HepG2 (cell line): Measurements from ENCODE around the gene PPP4R2. TPM values are rescaled to one million over a fixed set of nuclear protein-coding genes. Genes with fewer than 3 reads are reported as not detected.
A peak's percentile ranks its signal among the peaks of the same experiment; 100 is the strongest.

Source experiments
- ATAC-seq: fragments of 200-7000 bp; cut with Tn5 transposase; 3 replicates; pipeline ENCODE4 v1.9.1; 2020; ENCODE audit warnings: mild to moderate bottlenecking, moderate library complexity
- BruUV-seq: library from RNA; stranded (reverse); fragments of 400-500 nt; replicated peaks from 2 replicates; lab custom pipeline; 2021; lab: Mats Ljungman, UMichigan
- CTCF ChIA-PET: fragments of 300-600 bp; formaldehyde crosslinking; extraction: SDS; loops from one replicate; lab custom pipeline; 2021; ENCODE audit warnings: low total read pairs, inconsistent platforms, low intra/inter-chr PET ratio; lab: Yijun Ruan, JAX
- POLR2A ChIA-PET: fragments of 350-600 bp; sonication (Branson Sonifier 250); formaldehyde crosslinking; loops from one replicate; lab custom pipeline; 2020; ENCODE audit warnings: antibody characterized with exemption, inconsistent platforms; lab: Yijun Ruan, JAX
- DNase-seq: peaks from one replicate; pipeline ENCODE4 v3.0.0-alpha.2; 2015; ENCODE audit warnings: low spot score
- FAIRE-seq: peaks from 3 replicates; lab custom pipeline; 2011; peaks lifted over from hg19 to GRCh38; lab: Jason Lieb, UNC
- H2AFZ ChIP-seq: one replicate; pipeline ENCODE4 v1.6.1; 2011; ENCODE audit warnings: low read length, inconsistent platforms
- H3K27ac ChIP-seq: fragments of 300-600 bp; 3 replicates; pipeline ENCODE4 v1.8.0; 2011; ENCODE audit warnings: mixed run types, mild to moderate bottlenecking, mixed read lengths, low read length, inconsistent platforms; ENCODE audit not compliant: insufficient read depth; ENCODE audit errors: extremely low read length
- H3K27me3 ChIP-seq, 2 experiments: fragments of 200-600 bp in 1 of 2; 2 replicates in 1 of 2; 3 replicates in 1 of 2; pipeline versions ENCODE4 v1.6.0 to v1.8.0; 2011; ENCODE audit warnings: low read length in 2 of 2, mild to moderate bottlenecking in 2 of 2, moderate library complexity in 2 of 2, inconsistent platforms in 1 of 2; ENCODE audit not compliant: insufficient read depth in 2 of 2, control insufficient read depth in 1 of 2
- H3K36me3 ChIP-seq, 2 experiments: fragments of 200-600 bp in 1 of 2; replicated peaks in 1 of 2; 2 replicates in 1 of 2; 3 replicates in 1 of 2; pipeline versions ENCODE4 v1.5.1 to v1.8.0; 2011; ENCODE audit warnings: low read length in 2 of 2, inconsistent platforms in 1 of 2; ENCODE audit not compliant: insufficient read depth in 2 of 2, control insufficient read depth in 1 of 2
- H3K4me1 ChIP-seq: 2 replicates; pipeline ENCODE4 v1.5.1; 2012; ENCODE audit warnings: low read length, inconsistent platforms; ENCODE audit not compliant: insufficient read depth
- H3K4me2 ChIP-seq: 2 replicates; pipeline ENCODE4 v1.6.0; 2011; ENCODE audit warnings: low read depth, low read length, inconsistent platforms
- H3K4me3 ChIP-seq, 3 experiments: fragments of 200-600 bp in 1 of 3; sonication (generic), shearing (Covaris generic) in 1 of 3; replicated peaks in 1 of 3; 2 replicates each; pipeline ENCODE4 v1.5.1; 2011 to 2016; ENCODE audit warnings: low read length in 3 of 3, inconsistent platforms in 2 of 3, low read depth in 2 of 3, mild to moderate bottlenecking in 2 of 3, control low read depth in 1 of 3, mixed read lengths in 1 of 3; ENCODE audit not compliant: insufficient read depth in 1 of 3
- H3K79me2 ChIP-seq: one replicate; pipeline ENCODE4 v1.6.1; 2011; ENCODE audit warnings: low read length, inconsistent platforms; ENCODE audit not compliant: insufficient read depth
- H3K9ac ChIP-seq: 2 replicates; pipeline ENCODE4 v1.6.0; 2011; ENCODE audit warnings: mild to moderate bottlenecking, low read depth, low read length, inconsistent platforms; ENCODE audit not compliant: insufficient read depth
- H3K9me3 ChIP-seq: 2 replicates; pipeline ENCODE4 v1.5.1; 2012; ENCODE audit warnings: mild to moderate bottlenecking, low read length
- H4K20me1 ChIP-seq: 2 replicates; pipeline ENCODE4 v1.6.0; 2011; ENCODE audit warnings: inconsistent platforms, mild to moderate bottlenecking, low read length, moderate library complexity; ENCODE audit not compliant: insufficient read depth
- CBX2 ChIP-seq, 2 experiments: fragments of 200-600 bp in 1 of 2; sonication (generic); formaldehyde crosslinking in 1 of 2; IDR thresholded peaks; 2 replicates each; pipeline versions ENCODE4 v1.7.0 to v1.8.1; 2018 to 2022; ENCODE audit warnings: low read depth in 2 of 2, low read length in 1 of 2, mild to moderate bottlenecking in 1 of 2, missing genetic modification reagents in 1 of 2
- CEBPG ChIP-seq: IDR thresholded peaks from 2 replicates; pipeline ENCODE4 v1.6.1; 2016
- HNF4A ChIP-seq: sonication (generic); formaldehyde crosslinking; IDR thresholded peaks from 2 replicates; pipeline ENCODE4 v1.4.0; 2020; ENCODE audit warnings: missing genetic modification reagents
- HOXA9 ChIP-seq: sonication (generic); formaldehyde crosslinking; IDR thresholded peaks from 2 replicates; pipeline ENCODE4 v1.8.1; 2022; ENCODE audit warnings: missing genetic modification reagents, mild to moderate bottlenecking, moderate library complexity, borderline replicate concordance
- MED13 ChIP-seq: sonication (generic); formaldehyde crosslinking; IDR thresholded peaks from 2 replicates; pipeline ENCODE4 v1.5.0; 2020; ENCODE audit warnings: missing genetic modification reagents
- NR2C2 ChIP-seq: sonication (generic); formaldehyde crosslinking; IDR thresholded peaks from 2 replicates; pipeline ENCODE4 v1.4.0; 2020; ENCODE audit warnings: missing genetic modification reagents, mild to moderate bottlenecking, moderate library complexity, borderline replicate concordance
- PRDM4 ChIP-seq: sonication (generic); formaldehyde crosslinking; IDR thresholded peaks from 2 replicates; pipeline ENCODE4 v1.9.0; 2021; ENCODE audit warnings: missing genetic modification reagents, borderline replicate concordance
- RBM22 ChIP-seq: fragments of 200-400 bp; formaldehyde crosslinking; optimal IDR thresholded peaks from 2 replicates; pipeline ENCODE3; 2017; ENCODE audit warnings: mild to moderate bottlenecking, low read length, moderate library complexity
- SALL2 ChIP-seq: sonication (generic); formaldehyde crosslinking; IDR thresholded peaks from 2 replicates; pipeline ENCODE4 v1.8.1; 2023; ENCODE audit warnings: mild to moderate bottlenecking, missing genetic modification reagents, inconsistent platforms
- SP5 ChIP-seq: IDR thresholded peaks from 2 replicates; pipeline ENCODE4 v1.6.1; 2016; ENCODE audit warnings: low read depth, borderline replicate concordance
- ZNF124 ChIP-seq: sonication (generic); formaldehyde crosslinking; IDR thresholded peaks from 2 replicates; pipeline ENCODE4 v1.4.0; 2020; ENCODE audit warnings: missing genetic modification reagents
- ZNF75D ChIP-seq: sonication (generic); formaldehyde crosslinking; IDR thresholded peaks from 2 replicates; pipeline ENCODE4 v1.8.1; 2023; ENCODE audit warnings: missing genetic modification reagents, mild to moderate bottlenecking, borderline replicate concordance
- ZSCAN20 ChIP-seq: sonication (generic); formaldehyde crosslinking; IDR thresholded peaks from 2 replicates; pipeline ENCODE4 v1.4.0; 2020; ENCODE audit warnings: missing genetic modification reagents, mild to moderate bottlenecking, borderline replicate concordance
- WGBS: methylation state at CpG from one replicate; pipeline ENCODE4 v1.1.6; 2017; ENCODE audit warnings: low lambda C conversion rate; 5-methylcytosine and 5-hydroxymethylcytosine counted together
- in situ Hi-C: cut with HindIII; loops from 2 replicates; pipeline ENCODE4 v1.10.0; 2017; ENCODE audit warnings: low pct_unique_long_range_greater_than_20kb; ENCODE audit not compliant: extremely low pct_ligation_motif_present
- intact Hi-C: fragments of 100-400 bp; cut with micrococcal nuclease; formaldehyde crosslinking; loops from one replicate; pipeline ENCODE4 v1.10.0; 2022; ENCODE audit not compliant: unreplicated experiment
- polyA plus RNA-seq, 8 experiments: library from polyadenylated mRNA; depleted of rRNA in 3 of 8; stranded (reverse) in 7 of 8; unstranded in 1 of 8; fragments of >200 nt; fragmentation: Illumina TruSeq in 4 of 8; extraction: Trizol in 4 of 8; gene quantifications; 2 replicates each; pipeline versions ENCODE4 v1.2.1 to v1.2.3, GENCODE V29; 2011 to 2016; ENCODE audit warnings: low read depth in 4 of 8, missing spikeins in 1 of 8, mixed read lengths in 1 of 8; ENCODE audit not compliant: insufficient read depth in 1 of 8
- total RNA-seq, 5 experiments: library from RNA; depleted of rRNA; stranded (reverse); fragments of >200 nt; fragmentation: Illumina TruSeq; extraction: Trizol; gene quantifications; 2 replicates each; pipeline ENCODE4 v1.2.3, GENCODE V29; 2016; ENCODE audit warnings: low read depth in 1 of 5

Gene PPP4R2
- total and polyA plus RNA-seq, 2 of the 13 experiments (the other 11 are each of a cell fraction or from before 2014, with no cell fraction given), result 22.3 to 161 TPM

- intact Hi-C loops, result loop anchor here (1.0 kb wide), 1 partner anchor 9 kb away; no protein-coding TSS in a partner anchor
- BruUV-seq, result no TSS peak
- Histone ChIP-seq H3K27ac (peak overlapping the region; percentile 25), H3K9me3 (no peaks in the 10 kb centered on the region), H3K4me2 (0 out of 2 replicates have a peak overlapping the region, but pooled peaks have one; percentile 21), H3K27me3 (no peaks in the 10 kb centered on the region), H3K79me2 (peaks cover 99% of the 10 kb centered on the region), H2AFZ (no peak overlapping the region), H3K36me3 (peaks cover 0 to 3% of the 10 kb centered on the region in 2 experiments; a peak in 2 of 5 replicates), H4K20me1 (peaks cover 95% of the 10 kb centered on the region), H3K9ac (no peak overlapping the region), H3K4me1 (peaks cover 77% of the 10 kb centered on the region), H3K4me3 (no peak overlapping the region)
- POLR2A ChIA-PET, result no interaction called here
- DNase-seq (no peak), FAIRE-seq (no peak), ATAC-seq (no peak)
- WGBS, result 59% methylated on average over 4 of the region's 4 CpGs
- in situ Hi-C loops, result no loop called here
- CTCF ChIA-PET, result no interaction called here
- TF ChIP-seq ZNF124 (no peak), ZNF75D (CRISPR knock-in tag) (no peak), RBM22 (peak; percentile 47)
Measured at GRCh38 chr3:73028803-73029202, 32.2 kb downstream of the PPP4R2 start.

GRCh38 chr3:73029321-73029796 lies 32.7 kb downstream of the PPP4R2 start:
- Histone ChIP-seq H3K9me3 (no peaks in the 10 kb centered on the region), H4K20me1 (peaks cover 98% of the 10 kb centered on the region), H3K4me3 (no peak overlapping the region), H3K79me2 (peaks cover 99% of the 10 kb centered on the region), H2AFZ (no peak overlapping the region), H3K27ac (peak overlapping the region; percentile 25), H3K9ac (no peak overlapping the region), H3K36me3 (peaks cover 0 to 3% of the 10 kb centered on the region in 2 experiments; a peak in 2 of 5 replicates), H3K27me3 (no peaks in the 10 kb centered on the region), H3K4me1 (peaks cover 78% of the 10 kb centered on the region), H3K4me2 (no peak overlapping the region)
- ChIA-PET POLR2A (no interaction called here), CTCF (no interaction called here)
- FAIRE-seq, result peak; percentile 82
- in situ Hi-C loops, result no loop called here
- peak; percentile 53 for DNase-seq
- intact Hi-C loops, result loop anchor here (1.0 kb wide), 1 partner anchor 9 kb away; no protein-coding TSS in a partner anchor
- WGBS, result 29% methylated on average over 1 of the region's 1 CpG
- ATAC-seq, result peak; percentile 70
- BruUV-seq, result TSS peak; percentile 28
- TF ChIP-seq SALL2 (CRISPR knock-in tag), result no peak
- TF ChIP-seq HOXA9 (CRISPR knock-in tag), result no peak
- no peak for TF ChIP-seq MED13
- no peak for TF ChIP-seq CBX2 (IDR thresholded peaks at IDR 0.05; ENCODE audit: low read depth, low read length)
- TF ChIP-seq CBX2 (CRISPR knock-in tag; IDR thresholded peaks at IDR 0.05; ENCODE audit: low read depth), result no peak
- peak; percentile 26; the same call in 1 of the 2 replicates for TF ChIP-seq NR2C2 (CRISPR knock-in tag)
- peak; percentile 46; the same call in 1 of the 2 replicates for TF ChIP-seq CEBPG (CRISPR knock-in tag)
- TF ChIP-seq HNF4A (CRISPR knock-in tag), result peak; percentile 38
- no peak for TF ChIP-seq PRDM4 (CRISPR knock-in tag)
- TF ChIP-seq ZSCAN20 (CRISPR knock-in tag), result no peak
- TF ChIP-seq SP5 (CRISPR knock-in tag), result peak; percentile 54; the same call in 1 of the 2 replicates
